GM12878 (cell line): ENCODE data around the gene IRGQ.

Source experiments
- CBFB ChIP-seq: IDR thresholded peaks from 2 replicates; pipeline ENCODE4 v1.6.1; 2016; ENCODE audit warnings: antibody characterized with exemption, low read depth
- CTCF ChIP-seq, 3 experiments: IDR thresholded peaks in 2 of 3; conservative IDR thresholded peaks in 1 of 3; 2 replicates each; pipeline ENCODE4 v1.5.1; 2011; ENCODE audit warnings: low read depth in 3 of 3, low read length in 3 of 3, mild to moderate bottlenecking in 3 of 3, control low read depth in 2 of 3, moderate library complexity in 2 of 3, inconsistent platforms in 1 of 3, mixed read lengths in 1 of 3; ENCODE audit not compliant: control insufficient read depth in 2 of 3, insufficient read depth in 1 of 3; ENCODE audit errors: extremely low read depth in 1 of 3
- KLF5 ChIP-seq: fragments of 450-650 bp; IDR thresholded peaks from 2 replicates; pipeline ENCODE4 v1.6.1; 2014; ENCODE audit warnings: mild to moderate bottlenecking; ENCODE audit not compliant: partially characterized antibody
- SIN3A ChIP-seq: IDR thresholded peaks from 2 replicates; pipeline ENCODE4 v1.6.1; 2012; ENCODE audit warnings: low read depth, low read length, improper control_type of control experiment
- TF ChIP-seq, protein P1 (sequence below): fragments of 450-650 bp; IDR thresholded peaks from 2 replicates; pipeline ENCODE4 v1.6.1; 2018; ENCODE audit warnings: borderline replicate concordance, mild to moderate bottlenecking; ENCODE audit not compliant: partially characterized antibody

GRCh38 chr19:43564800-43565199, 31.1 kb downstream of the IRGQ start:
- no peak for TF ChIP-seq KLF5
- no peak for TF ChIP-seq CBFB
- TF ChIP-seq CTCF (IDR thresholded peaks at IDR 0.05 in 2 of 3, conservative IDR thresholded peaks at IDR 0.05 in 1 of 3; ENCODE audit: control insufficient read depth in 2 of 3, extremely low read depth in 1 of 3, insufficient read depth in 1 of 3, low read depth in 3 of 3, low read length in 3 of 3), result no peak
- TF ChIP-seq, protein P1, sequence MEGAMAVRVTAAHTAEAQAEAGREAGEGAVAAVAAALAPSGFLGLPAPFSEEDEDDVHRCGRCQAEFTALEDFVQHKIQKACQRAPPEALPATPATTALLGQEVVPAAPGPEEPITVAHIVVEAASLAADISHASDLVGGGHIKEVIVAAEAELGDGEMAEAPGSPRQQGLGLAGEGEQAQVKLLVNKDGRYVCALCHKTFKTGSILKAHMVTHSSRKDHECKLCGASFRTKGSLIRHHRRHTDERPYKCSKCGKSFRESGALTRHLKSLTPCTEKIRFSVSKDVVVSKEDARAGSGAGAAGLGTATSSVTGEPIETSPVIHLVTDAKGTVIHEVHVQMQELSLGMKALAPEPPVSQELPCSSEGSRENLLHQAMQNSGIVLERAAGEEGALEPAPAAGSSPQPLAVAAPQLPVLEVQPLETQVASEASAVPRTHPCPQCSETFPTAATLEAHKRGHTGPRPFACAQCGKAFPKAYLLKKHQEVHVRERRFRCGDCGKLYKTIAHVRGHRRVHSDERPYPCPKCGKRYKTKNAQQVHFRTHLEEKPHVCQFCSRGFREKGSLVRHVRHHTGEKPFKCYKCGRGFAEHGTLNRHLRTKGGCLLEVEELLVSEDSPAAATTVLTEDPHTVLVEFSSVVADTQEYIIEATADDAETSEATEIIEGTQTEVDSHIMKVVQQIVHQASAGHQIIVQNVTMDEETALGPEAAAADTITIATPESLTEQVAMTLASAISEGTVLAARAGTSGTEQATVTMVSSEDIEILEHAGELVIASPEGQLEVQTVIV, result no peak
- no peak for TF ChIP-seq SIN3A
